Osteoblast (primary cell): ENCODE measurements around the gene CYP2D6. TPM values are rescaled to one million over a fixed set of nuclear protein-coding genes. Genes with fewer than 3 reads are reported as not detected.
"Not testable (repeated sequence)": the region's sequence is repeated elsewhere in the genome, so short reads cannot be mapped to it uniquely, and the experiment has no call there.

Experiments
- DNase-seq: peaks from one replicate; pipeline ENCODE4 v3.0.0; 2011; ENCODE audit warnings: low spot score, mixed read lengths; ENCODE audit not compliant: insufficient read length; ENCODE audit errors: missing footprints
- H2AFZ ChIP-seq: 2 replicates; pipeline ENCODE4 v1.6.0; 2011; ENCODE audit warnings: mild to moderate bottlenecking, low read length
- H3K27ac ChIP-seq: 2 replicates; pipeline ENCODE4 v1.5.1; 2011; ENCODE audit warnings: mild to moderate bottlenecking, low read depth, low read length, moderate library complexity
- H3K27me3 ChIP-seq: 2 replicates; pipeline ENCODE4 v1.6.0; 2012; ENCODE audit warnings: mild to moderate bottlenecking, control low read depth, inconsistent platforms, low read length, moderate library complexity; ENCODE audit not compliant: insufficient read depth
- H3K36me3 ChIP-seq: 2 replicates; pipeline ENCODE4 v1.5.1; 2011; ENCODE audit warnings: mild to moderate bottlenecking, low read length, control low read depth, moderate library complexity; ENCODE audit not compliant: insufficient read depth
- H3K4me1 ChIP-seq: 2 replicates; pipeline ENCODE4 v1.5.1; 2011; ENCODE audit warnings: mild to moderate bottlenecking, low read length, control low read depth, moderate library complexity; ENCODE audit not compliant: insufficient read depth
- H3K4me2 ChIP-seq: 2 replicates; pipeline ENCODE4 v1.6.0; 2011; ENCODE audit warnings: mild to moderate bottlenecking, low read length; ENCODE audit not compliant: insufficient read depth
- H3K4me3 ChIP-seq: fragments of 200-600 bp; sonication (generic); 3 replicates; pipeline ENCODE4 v1.5.1; 2012; ENCODE audit warnings: mild to moderate bottlenecking, low read length, inconsistent platforms; ENCODE audit not compliant: insufficient read depth
- H3K79me2 ChIP-seq: 2 replicates; pipeline ENCODE4 v1.6.0; 2012; ENCODE audit warnings: mild to moderate bottlenecking, low read length, control low read depth, inconsistent platforms; ENCODE audit not compliant: insufficient read depth
- H3K9me3 ChIP-seq: 2 replicates; pipeline ENCODE4 v1.5.1; 2011; ENCODE audit warnings: low read depth, low read length, control low read depth
- H4K20me1 ChIP-seq: 2 replicates; pipeline ENCODE4 v1.6.0; 2012; ENCODE audit warnings: mild to moderate bottlenecking, low read length, control low read depth; ENCODE audit not compliant: insufficient read depth
- CTCF ChIP-seq: IDR thresholded peaks from 2 replicates; pipeline ENCODE4 v1.5.1; 2011; ENCODE audit warnings: mild to moderate bottlenecking, low read depth, low read length, moderate library complexity; ENCODE audit errors: extremely low read depth
- total RNA-seq: library from RNA; depleted of rRNA; stranded (reverse); fragments of >200 nt; gene quantifications from 2 replicates; pipeline ENCODE4 v1.2.3, GENCODE V29; 2012

CYP2D6 gene
- total RNA-seq, 1 donor, result 0.36 TPM

DNA sequence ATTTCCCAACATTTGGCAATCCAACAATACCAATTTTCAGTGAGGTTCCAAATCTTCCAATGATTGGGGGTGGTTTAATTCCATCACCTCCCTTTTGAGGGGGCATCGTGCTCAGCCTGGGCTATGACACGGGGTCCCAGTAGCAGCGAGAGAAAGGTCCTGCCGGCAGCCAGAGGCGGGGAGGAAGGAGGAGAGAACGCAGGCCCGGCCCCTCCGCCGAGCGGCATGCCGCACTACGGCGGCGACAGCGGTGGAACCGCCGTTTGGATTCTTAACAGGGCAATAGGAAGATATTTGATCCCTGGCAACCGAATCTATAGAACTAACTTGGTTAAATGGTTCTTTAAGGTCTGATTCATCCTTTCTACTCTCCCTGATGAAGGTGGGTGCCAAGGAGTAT, 21.8 kb downstream of the CYP2D6 start:
- H3K4me1 ChIP-seq, result no peaks in the 10 kb centered on the region
- H3K27me3 ChIP-seq, result no peaks in the 10 kb centered on the region
- no peaks in the 10 kb centered on the region for H3K36me3 ChIP-seq
- H2AFZ ChIP-seq, result no peak overlapping the region
- H4K20me1 ChIP-seq, result no peaks in the 10 kb centered on the region
- TF ChIP-seq CTCF, result no peak
- H3K27ac ChIP-seq, result no peak overlapping the region
- no peaks in the 10 kb centered on the region for H3K79me2 ChIP-seq
- no peak overlapping the region for H3K4me2 ChIP-seq
- H3K4me3 ChIP-seq, result no peak overlapping the region
- DNase-seq, result no peak
- H3K9me3 ChIP-seq, result peaks cover 6% of the 10 kb centered on the region

GRCh38 chr22:42104332-42104860, 26.2 kb downstream of the CYP2D6 start:
- H3K36me3 ChIP-seq, H2AFZ ChIP-seq, H3K4me1 ChIP-seq, H3K4me2 ChIP-seq, H3K9me3 ChIP-seq, H4K20me1 ChIP-seq, H3K4me3 ChIP-seq, H3K27ac ChIP-seq, H3K79me2 ChIP-seq, H3K27me3 ChIP-seq, DNase-seq: not testable (repeated sequence)

GRCh38 chr22:42101199-42101598, 29.4 kb downstream of the CYP2D6 start:
- no peaks in the 10 kb centered on the region for H4K20me1 ChIP-seq
- no peak overlapping the region for H3K4me3 ChIP-seq
- no peaks in the 10 kb centered on the region for H3K79me2 ChIP-seq
- H2AFZ ChIP-seq, result no peak overlapping the region
- H3K9me3 ChIP-seq, result peaks cover 6% of the 10 kb centered on the region
- no peak overlapping the region for H3K4me2 ChIP-seq
- TF ChIP-seq CTCF, result no peak
- no peaks in the 10 kb centered on the region for H3K36me3 ChIP-seq
- DNase-seq, result no peak
- no peaks in the 10 kb centered on the region for H3K4me1 ChIP-seq
- no peak overlapping the region for H3K27ac ChIP-seq
- no peaks in the 10 kb centered on the region for H3K27me3 ChIP-seq

DNA sequence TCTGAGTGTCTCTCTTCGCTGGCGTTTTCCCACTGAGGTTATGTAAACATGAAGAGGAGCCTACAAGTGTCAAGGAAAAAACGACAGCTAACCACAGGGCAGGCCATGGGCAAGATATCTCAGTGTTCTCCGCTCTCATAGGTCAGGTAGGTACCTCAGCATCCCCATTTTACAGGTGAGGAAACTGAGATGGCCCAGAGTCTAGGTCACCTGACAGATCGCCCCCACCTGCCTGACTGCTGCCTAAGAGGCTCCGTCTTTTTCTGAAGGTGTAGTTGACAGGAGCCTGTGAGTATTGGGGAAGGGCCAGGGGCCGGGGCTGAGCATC, 39.2 kb downstream of the CYP2D6 start:
- Histone ChIP-seq H3K36me3 (peaks cover 11% of the 10 kb centered on the region), H3K79me2 (peaks cover 29% of the 10 kb centered on the region), H3K27me3 (no peaks in the 10 kb centered on the region), H4K20me1 (peaks cover 3% of the 10 kb centered on the region), H3K27ac (peak overlapping the region; percentile 97), H3K4me1 (peaks cover 7% of the 10 kb centered on the region), H3K9me3 (no peaks in the 10 kb centered on the region), H3K4me3 (peak overlapping the region; percentile 100), H2AFZ (peak overlapping the region; percentile 97), H3K4me2 (peak overlapping the region; percentile 88)
- TF ChIP-seq CTCF, result no peak
- no peak for DNase-seq
